HG03097 (cell line): ENCODE measurements around the gene SCMH1.
"Not testable (repeated sequence)": the region's sequence is repeated elsewhere in the genome, so short reads cannot be mapped to it uniquely, and the experiment has no call there.

Experiments used
- ATAC-seq: cut with Tn5 transposase; IDR thresholded peaks from one replicate; pipeline ENCODE4 v1.9.1; 2021; ENCODE audit not compliant: unreplicated experiment, low FRiP score

Gene SCMH1

DNA sequence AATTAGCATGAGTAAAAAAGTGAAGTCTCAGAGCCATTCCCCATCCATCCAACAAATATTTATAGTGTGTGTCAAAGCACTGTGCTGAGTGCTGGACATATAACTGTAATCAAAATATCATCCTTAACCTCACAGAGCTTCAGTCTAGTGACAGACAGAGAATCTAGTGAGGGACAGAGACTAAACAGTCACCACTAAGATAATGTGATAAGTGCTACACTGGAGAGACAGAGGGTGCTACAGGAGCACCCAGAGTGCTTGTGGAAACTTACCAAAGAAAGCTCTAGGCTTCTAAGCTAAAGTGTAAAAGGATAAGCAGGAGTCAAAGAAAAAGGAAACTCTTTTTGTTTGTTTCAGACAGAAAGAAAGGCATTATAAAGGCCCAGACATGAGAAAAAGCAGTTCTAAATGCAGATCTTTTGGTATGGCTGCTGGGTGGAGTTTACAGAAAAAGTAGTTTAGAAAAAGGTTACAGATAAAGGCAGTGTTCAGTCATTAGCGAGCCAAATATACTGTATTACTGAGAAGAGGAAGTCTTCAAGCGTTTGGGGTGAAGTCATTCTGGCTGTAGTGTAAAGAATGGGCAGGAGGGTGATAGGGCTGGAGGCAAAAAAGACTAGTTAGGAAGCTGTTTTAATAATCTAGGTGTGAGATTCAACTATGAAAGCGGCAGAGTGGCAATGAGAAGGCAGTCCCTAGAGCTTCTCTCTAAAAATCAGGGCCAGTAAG, 83.8 kb downstream of the SCMH1 start:
- ATAC-seq, result no peak

DNA sequence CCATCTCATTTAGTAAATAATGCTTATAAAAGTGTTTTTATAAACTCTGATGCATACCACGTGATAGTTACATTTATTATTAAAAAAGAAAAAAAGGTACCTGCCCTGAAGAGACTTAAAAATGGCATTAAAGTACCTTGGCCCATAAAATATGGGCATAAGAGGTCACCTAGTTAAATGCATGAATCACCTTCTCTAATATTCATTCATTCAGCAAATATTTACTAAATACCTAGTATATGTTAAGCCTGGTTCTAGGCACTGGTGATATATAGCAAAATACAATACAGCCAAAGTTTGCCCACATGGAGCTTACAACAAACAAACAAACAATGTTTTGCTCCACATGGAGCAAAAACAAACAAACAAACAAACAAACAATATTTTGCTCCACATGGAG, 87.0 kb downstream of the SCMH1 start:
- no peak for ATAC-seq

DNA sequence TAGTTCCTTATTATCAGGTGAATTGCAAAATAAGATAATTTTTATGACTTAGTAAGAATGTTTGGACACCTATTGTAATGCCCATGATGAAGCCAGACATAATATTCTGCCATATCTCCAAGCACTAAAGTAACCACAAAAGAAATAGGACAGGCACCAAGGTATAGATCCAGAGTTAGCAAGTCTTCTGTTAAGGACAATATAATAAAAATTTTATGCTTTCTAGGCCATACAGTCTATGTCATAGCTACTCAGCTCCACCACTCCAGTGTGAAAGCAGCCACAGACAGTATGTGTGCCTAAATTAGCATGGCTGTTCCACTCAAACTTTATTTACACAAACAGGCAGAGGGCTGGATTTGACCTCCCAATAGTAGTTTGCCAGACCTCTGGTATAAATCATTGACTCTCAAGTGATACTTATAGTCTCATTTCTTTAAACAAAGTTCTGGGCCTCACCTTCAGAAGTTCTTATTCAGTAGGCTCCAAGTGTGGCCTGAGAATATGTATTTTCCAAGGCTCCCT, 88.3 kb downstream of the SCMH1 start:
- no peak for ATAC-seq

DNA sequence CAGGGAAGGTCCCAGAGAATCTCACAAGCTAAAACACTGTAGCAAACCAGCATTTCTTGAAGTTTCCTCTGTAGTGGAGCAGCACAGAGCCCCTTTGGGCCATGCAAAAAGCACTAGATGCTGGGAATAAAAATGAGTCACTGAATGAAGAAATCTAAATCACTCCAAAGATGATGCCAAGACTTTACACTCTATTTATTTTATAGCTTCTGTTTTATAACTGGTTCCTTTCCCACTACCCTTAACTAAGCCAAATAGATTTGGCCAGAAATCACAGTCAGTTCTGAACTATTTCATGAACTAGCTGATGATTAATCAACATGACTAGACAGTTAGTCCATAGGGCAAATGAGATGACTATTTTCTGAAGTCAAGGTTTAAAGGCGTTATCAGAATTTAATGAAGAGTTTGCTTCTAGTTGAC, 89.5 kb downstream of the SCMH1 start:
- ATAC-seq, result no peak

DNA sequence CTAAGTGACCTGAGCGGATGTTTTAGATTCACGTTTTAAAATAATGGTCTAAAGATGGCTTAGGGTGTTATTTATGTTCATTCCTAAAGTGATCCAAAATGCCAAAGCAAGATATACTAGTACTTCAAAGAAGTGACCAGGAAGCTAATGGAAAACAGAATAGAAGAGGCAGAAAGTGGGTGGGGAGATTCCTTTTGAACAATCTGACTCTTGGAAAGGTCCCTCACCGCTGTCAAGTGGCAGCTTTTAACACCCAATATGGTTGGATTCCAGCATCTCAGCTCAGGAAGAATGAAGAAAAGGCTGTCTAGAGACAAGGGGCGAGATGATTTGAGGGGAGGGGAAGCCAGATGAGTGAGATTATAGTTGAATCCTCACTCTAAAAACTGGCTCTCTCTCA, 90.3 kb downstream of the SCMH1 start:
- no peak for ATAC-seq

DNA sequence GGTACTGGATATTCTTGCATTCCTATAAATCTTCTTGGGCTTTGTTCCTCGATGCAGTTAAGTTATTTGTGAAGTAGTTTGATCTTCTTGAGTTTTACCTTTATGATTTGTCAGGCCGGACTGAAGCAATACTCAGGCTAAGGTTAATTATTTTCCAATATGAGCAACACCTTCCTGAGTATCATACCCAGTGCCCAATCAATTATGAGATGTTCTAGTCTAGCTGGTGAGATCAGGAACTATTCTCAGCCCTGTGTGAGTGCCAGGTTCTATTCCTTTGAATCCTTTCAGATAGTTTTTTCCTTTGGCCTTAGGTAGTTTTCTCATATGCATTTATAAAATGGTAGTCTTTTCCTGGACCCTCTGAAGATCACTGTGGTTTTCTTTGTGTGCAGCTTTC, 92.5 kb downstream of the SCMH1 start:
- no peak for ATAC-seq

DNA sequence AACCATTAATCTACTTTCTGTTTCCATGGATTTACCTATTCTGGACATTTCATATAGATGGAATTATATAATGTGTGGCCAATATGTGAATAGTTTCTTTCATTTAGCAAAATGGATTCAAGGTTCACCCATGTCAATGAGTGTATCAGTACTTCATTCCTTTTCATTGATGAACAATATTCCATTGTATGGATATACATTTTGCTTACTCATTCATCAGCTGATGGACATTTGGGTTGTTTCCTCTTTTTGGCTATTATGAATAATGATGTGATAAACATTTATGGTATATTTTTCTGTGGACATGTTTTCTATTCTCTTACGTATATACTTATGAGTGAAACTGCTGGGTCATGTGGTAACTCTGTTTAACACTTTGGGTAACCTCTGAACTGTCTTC, 97.8 kb downstream of the SCMH1 start:
- ATAC-seq, result no peak

DNA sequence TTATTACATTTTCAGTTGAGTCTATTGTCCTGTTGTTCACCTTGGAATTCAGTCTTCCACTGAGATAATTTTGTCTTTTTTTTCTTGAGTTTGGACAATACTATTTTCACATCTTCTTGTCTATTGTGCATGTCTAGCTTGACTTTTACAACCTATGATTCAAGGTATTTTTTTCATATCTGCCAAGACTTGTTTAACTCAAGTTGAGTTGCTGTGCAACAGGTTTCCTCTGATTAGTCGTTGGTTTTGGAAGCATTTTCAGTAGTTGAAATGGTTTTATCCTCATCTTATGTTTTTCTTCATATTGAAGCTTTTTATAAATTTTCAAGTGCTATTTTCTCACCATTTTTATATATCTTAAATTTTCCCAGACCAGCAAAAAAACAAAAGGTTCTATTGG, 103.6 kb downstream of the SCMH1 start:
- ATAC-seq, result no peak

DNA sequence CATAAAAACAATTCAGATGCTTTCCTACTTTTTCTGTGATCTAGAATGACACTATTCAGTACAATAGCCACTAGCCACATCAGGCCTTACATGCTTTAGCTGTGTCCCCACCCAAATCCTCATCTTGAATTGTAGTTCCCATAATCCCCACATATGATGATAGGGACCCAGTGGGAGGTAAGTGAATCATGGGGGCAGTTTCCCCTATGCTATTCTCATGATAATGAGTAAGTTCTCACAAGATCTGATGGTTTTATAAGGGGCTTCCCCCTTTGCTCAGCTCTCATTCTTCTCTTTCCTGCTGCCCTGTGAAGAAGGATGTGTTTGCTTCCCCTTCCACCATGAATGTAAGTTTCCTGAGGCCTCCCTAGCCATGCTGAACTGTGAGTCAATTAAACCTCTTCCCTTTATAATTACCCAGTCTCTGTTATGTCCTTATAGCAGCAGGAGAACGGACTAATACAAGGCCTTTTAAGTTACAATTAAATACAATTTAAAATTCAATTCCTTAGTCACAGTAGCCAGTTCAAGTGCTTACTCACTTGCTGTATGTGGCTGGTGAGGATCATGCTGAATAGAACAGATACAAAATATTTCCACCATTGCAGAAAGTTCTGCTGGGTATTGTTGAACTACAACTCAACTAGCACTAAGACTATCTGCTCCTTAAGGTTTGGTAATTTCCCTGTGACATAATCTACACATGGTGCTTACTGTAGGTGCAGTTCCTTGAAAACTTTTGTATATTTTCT, 106.7 kb downstream of the SCMH1 start:
- ATAC-seq, result no peak

DNA sequence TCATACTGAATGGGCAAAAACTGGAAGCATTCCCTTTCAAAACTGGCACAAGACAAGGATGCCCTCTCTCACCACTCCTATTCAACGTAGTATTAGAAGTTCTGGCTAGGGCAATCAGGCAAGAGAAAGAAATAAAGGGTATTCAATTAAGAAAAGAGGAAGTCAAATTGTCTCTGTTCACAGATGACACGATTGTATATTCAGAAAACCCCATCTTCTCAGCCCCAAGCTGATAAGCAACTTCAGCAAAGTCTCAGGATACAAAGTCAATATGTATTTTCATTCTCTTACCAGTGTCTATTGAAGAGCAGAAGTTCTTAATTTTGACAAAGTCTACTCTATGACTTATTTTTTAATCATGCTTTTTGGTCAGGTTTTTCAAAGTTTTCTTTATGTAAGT, 107.8 kb downstream of the SCMH1 start:
- ATAC-seq, result not testable (repeated sequence)

DNA sequence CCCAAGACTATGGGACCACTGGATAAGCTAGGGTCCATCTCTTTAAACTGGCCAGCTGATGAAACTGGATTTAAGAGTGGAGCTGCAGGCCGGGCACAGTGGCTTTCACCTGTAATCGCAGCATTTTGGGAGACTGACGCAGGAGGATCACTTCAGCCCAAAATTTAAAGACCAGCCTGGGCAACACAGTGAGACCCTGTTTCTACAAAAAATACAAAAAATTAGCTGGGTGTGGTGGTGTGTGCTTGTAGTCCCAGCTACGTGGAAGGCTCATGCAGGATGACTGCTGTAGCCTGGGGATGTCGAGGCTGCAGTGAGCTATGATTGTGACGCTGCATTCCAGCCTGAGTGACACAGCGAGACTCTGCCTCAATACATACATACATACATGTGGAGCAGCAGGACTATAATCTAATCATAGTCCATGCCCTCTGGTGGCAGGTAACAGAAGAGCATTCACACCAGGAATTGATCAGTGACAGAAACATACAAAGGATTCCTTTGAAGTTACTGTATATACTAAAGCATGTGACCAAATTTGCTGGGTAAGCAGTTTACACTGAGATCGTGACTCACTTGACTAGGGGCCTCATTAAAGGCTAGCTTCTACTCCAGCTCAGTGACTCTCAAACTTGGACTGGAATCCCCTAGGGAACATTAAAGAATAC, 119.1 kb downstream of the SCMH1 start:
- no peak for ATAC-seq

DNA sequence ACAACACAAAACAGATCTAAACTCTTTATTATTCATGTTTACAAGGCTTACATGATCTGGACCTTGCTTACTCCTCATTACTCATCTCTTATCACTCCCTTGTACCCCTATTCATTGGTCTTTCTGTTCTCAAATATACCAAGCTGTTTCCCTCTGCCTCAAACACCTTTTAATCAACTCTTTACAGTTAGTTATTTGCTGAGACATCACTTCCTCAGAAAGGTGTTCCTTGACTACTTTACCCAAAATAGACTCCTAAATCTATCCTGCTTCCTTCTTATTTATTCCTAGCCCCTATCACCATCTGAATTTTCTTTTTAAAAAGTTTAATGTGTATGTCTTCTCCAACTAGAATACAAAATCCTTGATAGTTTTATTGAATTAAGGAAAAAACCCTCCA, 120.0 kb downstream of the SCMH1 start:
- no peak for ATAC-seq

DNA sequence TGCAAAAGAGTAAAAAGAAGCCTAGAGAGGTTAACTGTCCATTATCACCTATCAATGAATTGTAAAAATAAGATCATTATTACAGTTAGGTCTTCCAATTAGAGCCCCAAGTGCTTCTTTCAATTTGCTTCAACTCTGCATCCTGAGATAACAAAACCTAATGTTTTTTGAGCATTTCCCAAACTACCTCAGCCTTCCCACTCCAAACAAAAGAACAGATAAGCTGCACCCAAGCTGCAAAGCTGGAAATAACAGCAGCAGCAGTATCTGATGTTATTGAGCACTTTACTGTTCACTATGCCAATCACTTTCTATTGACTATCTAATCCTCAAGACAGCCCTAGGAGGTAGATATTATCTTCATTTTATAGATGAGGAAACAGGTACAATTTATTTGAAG, 123.5 kb downstream of the SCMH1 start:
- no peak for ATAC-seq

DNA sequence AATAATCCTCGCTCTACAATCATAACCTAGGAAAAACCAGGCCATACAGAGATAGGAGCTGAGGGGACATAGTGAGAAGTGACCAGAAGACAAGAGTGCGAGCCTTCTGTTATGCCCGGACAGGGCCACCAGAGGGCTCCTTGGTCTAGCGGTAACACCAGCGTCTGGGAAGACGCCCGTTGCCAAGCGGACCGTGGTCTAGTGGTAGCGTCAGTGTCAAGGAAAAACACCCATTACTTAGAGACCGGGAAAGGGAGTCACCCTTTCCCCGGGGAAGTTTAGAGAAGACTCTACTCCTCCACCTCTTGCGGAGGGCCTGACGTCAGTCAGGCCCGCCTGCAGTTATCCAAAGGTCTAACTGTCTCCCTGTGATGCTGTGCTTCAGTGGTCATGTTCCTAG, 124.9 kb downstream of the SCMH1 start:
- not testable (repeated sequence) for ATAC-seq

DNA sequence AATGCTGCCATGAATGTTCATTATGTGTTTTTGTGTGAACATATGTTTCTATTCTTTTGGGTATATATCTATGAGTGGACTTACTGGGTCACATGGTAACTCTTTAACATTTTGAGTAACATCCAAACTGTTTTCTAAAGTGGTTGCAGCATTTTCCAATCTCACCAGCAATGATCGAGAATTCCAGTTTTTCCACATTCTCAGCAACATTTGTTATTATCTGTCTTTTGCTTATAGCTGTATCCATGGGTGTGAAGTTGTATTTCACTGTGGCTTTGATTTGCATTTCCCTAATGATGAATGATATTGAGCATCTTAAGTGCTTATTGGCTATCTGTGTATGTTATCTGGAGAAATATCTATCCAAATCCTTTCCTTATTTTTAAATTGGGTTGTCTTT, 131.4 kb downstream of the SCMH1 start:
- no peak for ATAC-seq

DNA sequence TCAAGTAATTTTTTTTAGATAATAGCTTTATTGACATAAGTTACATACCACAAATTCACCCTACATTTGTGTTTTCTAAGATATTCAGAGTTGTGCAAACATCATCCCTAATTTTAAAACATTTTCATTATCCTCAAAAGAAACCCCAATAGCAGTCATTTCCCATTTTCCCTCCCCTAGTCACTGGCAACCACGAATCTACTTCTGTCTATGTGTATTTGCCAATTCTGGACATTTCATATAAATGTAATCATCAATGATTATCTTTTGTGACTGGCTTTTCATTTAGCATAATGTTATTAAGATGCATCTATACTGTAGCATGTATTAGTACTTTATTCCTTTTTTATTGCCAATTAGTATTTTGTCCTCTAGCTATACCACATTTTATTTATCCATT, 131.8 kb downstream of the SCMH1 start:
- no peak for ATAC-seq

DNA sequence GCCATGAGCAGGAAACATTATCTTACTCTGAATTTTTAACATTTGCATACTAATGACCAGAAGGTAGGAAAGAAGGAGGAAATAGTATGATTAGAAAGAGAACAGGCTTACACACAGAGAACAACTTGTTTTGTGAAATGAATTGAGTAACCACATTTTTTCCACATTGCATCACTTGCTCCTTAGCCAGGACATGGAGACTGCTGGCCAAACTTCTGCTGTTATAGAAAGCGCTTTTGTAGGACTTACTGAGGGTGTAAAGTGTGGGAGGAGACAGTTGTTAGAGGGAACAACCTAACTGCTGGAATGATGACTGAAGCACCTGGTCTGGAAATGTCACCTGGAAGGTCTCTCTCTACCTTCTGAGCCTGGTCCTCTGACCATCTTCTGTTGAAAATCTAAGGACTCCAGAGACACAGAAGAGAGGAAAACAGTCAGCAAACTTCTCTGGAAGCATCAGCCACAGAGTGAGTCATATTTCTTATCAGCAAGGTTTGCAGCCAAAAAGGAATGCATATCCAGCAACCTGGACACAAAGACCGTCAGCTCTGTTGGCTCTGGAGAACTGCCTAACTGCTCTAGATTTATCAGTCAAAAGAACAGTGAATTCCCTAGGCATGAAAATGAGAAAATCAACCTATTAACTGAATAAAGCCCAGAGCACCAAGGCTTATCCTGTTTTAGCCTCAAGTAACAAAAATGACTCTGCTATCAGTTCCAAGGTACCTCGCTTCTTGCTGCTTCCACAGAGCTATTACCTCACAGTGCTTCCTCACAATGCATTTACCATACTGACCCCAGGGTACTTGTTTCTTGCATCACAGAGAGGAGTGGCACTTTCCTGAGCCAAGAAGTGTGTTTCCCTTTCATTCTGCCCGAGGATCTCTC, 132.6 kb downstream of the SCMH1 start:
- ATAC-seq, result no peak

DNA sequence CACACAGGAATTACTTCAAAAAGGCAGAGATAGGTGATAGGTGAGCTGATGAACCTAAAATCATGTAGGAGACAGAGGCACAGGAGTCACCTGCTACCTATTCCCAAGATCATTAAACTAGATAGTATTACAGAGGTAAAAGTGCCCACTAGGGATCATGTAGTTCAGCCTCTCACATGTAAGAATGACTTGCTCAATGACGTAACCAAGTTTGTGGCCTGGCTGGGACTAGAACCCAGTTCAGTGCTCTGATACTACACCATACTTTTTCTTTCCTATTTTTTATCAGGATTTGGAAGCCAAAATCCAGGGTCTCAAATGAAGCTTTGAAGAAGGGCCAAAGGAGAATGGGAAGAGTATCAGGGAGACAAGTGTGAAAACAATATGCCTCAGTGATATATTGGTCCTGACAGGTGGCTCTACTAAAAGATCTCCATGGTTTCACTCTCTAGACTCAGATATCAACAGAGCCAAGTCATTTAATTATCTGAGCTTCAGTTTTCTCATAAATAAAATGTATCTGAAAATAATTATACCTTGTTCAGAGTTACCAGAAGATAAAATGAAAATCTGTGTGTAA, 133.3 kb downstream of the SCMH1 start:
- ATAC-seq, result no peak

DNA sequence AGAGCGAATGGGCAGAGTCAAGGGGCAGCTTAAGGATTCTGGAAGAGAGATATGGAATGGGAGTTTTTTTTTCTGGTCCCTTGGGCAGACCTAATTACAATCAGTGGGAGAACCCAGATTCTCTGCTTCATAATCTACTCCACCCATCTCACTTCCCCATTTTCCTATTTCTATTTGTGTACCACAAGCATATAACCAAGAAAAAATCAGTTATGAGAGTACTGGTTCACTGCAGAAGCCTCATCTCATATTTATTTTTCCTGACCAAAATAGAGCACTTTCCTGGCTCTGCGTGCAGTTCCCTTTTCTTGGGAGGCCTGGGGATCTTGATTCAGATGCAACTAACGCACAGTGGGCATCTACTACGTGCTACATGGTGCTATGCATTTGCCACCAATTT, 138.3 kb downstream of the SCMH1 start:
- no peak for ATAC-seq

DNA sequence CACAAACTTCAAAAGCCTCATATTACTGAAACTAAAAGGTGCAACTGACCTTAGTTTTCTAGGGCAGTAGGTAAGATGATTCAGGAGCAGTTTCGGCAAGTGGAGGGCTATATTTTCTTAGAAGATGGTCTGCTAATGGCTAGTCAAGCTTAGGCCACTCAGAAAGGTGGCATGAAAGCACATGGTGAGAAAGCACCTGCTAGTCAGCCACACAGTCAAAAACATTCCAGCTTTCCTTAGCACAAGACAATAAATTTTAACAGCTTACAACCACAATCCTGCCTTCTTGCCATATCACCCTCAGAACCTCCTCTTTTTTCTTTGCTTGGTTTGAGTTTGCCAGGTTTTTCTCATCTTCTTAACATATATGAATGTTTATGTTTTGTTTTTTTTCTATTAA, 139.5 kb downstream of the SCMH1 start:
- no peak for ATAC-seq
